AG04450 (cell line): ENCODE results near the gene CCNF. TPM values are rescaled to one million over a fixed set of nuclear protein-coding genes. Genes with fewer than 3 reads are reported as not detected.
A peak's percentile ranks its signal among the peaks of the same experiment; 100 is the strongest.
"Not testable (repeated sequence)": the region's sequence is repeated elsewhere in the genome, so short reads cannot be mapped to it uniquely, and the experiment has no call there.

Source experiments
- CTCF ChIA-PET: fragments of 300-600, 350-600 bp; formaldehyde crosslinking; extraction: SDS; loops from one replicate; lab custom pipeline; 2022; ENCODE audit warnings: antibody characterized with exemption, inconsistent platforms; lab: Charles Lee
- POLR2A ChIA-PET: fragments of 350-600 bp; formaldehyde crosslinking; extraction: SDS; loops from one replicate; lab custom pipeline; 2021; ENCODE audit warnings: antibody characterized with exemption, inconsistent platforms; lab: Yijun Ruan, JAX
- DNase-seq: peaks from one replicate; pipeline ENCODE4 v3.0.0-alpha.2; 2011; ENCODE audit warnings: low read depth, low spot score
- H3K27ac ChIP-seq: one replicate; pipeline ENCODE4 v1.5.1; 2012; ENCODE audit warnings: low read depth, low read length, control low read depth
- H3K27me3 ChIP-seq: one replicate; pipeline ENCODE4 v1.6.0; 2012; ENCODE audit warnings: low read length; ENCODE audit not compliant: control insufficient read depth, insufficient read depth
- H3K4me3 ChIP-seq: 2 replicates; pipeline ENCODE4 v1.5.1; 2011; ENCODE audit warnings: mild to moderate bottlenecking, low read depth, low read length, control low read depth
- H3K9me3 ChIP-seq: 2 replicates; pipeline ENCODE4 v1.5.1; 2012; ENCODE audit warnings: low read length; ENCODE audit not compliant: control insufficient read depth, insufficient read depth
- polyA plus RNA-seq: library from polyadenylated mRNA; depleted of rRNA; stranded (reverse); fragments of >200 nt; gene quantifications from 2 replicates; pipeline ENCODE4 v1.2.3, GENCODE V29; 2011
- TF ChIP-seq, protein P1 (sequence below): IDR thresholded peaks from 2 replicates; pipeline ENCODE4 v1.5.1; 2011; ENCODE audit warnings: low read depth, low read length, control low read depth, inconsistent platforms

CCNF gene
- polyA plus RNA-seq, 1 experiment, result 2.3 TPM

DNA sequence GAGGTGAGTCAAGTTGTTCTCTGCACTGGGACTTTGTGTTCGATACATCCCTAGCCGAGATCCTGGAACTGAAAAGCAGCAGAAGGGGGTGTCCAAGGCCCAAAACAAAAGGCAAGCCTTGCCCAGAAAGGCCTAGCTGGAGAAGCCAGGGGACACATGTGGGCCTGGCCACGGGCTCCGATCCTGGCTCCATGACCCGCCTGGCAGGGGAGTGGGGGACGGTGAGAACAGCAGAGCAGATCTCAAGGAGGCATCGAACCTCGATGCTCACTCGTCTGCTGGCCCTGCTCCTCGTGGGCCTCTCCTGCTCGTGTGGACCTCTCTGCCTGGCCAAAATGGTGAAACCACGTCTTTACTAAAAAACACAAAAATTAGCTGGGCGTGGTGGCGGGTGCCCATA, 8.9 kb downstream of the CCNF start:
- ChIA-PET POLR2A (interaction anchor here (0.7 kb wide), 1 partner anchor 224 kb away, joined by 9 read pairs; no protein-coding TSS in a partner anchor), CTCF (interaction anchor here (1.4 kb wide), 1 partner anchor 63 kb away, joined by 3 read pairs; no protein-coding TSS in a partner anchor)
- Histone ChIP-seq H3K9me3 (no peaks in the 10 kb centered on the region), H3K4me3 (no peak overlapping the region), H3K27ac (no peak overlapping the region), H3K27me3 (no peaks in the 10 kb centered on the region)
- TF ChIP-seq, protein P1, sequence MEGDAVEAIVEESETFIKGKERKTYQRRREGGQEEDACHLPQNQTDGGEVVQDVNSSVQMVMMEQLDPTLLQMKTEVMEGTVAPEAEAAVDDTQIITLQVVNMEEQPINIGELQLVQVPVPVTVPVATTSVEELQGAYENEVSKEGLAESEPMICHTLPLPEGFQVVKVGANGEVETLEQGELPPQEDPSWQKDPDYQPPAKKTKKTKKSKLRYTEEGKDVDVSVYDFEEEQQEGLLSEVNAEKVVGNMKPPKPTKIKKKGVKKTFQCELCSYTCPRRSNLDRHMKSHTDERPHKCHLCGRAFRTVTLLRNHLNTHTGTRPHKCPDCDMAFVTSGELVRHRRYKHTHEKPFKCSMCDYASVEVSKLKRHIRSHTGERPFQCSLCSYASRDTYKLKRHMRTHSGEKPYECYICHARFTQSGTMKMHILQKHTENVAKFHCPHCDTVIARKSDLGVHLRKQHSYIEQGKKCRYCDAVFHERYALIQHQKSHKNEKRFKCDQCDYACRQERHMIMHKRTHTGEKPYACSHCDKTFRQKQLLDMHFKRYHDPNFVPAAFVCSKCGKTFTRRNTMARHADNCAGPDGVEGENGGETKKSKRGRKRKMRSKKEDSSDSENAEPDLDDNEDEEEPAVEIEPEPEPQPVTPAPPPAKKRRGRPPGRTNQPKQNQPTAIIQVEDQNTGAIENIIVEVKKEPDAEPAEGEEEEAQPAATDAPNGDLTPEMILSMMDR, result no peak
- no peak for DNase-seq

DNA sequence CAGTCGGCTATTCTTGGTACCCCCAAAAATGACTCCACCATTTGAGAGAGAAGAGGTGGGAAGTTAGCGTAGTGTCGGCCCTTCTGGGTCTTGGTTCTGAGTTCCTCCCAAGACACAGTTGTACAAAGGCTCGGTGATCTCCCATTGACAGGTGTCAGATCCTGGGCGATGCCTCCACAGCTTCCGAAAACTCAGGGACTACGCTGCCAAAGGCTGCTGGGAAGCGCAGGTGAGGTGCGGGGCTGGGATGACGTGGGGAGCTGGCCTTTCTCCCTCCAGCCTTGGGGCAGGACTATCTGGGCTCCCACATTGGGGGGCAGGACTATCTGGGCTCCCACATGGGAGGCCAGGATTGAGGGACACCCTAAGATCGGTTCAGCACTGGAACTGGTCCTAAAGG, 10.4 kb downstream of the CCNF start:
- TF ChIP-seq, protein P1, result no peak
- no peaks in the 10 kb centered on the region for H3K9me3 ChIP-seq
- no peak overlapping the region for H3K27ac ChIP-seq
- ChIA-PET POLR2A (no interaction called here), CTCF (interaction anchor here (1.4 kb wide), 1 partner anchor 62 kb away, joined by 3 read pairs; no protein-coding TSS in a partner anchor)
- no peak overlapping the region for H3K4me3 ChIP-seq
- H3K27me3 ChIP-seq, result no peaks in the 10 kb centered on the region
- DNase-seq, result no peak

DNA sequence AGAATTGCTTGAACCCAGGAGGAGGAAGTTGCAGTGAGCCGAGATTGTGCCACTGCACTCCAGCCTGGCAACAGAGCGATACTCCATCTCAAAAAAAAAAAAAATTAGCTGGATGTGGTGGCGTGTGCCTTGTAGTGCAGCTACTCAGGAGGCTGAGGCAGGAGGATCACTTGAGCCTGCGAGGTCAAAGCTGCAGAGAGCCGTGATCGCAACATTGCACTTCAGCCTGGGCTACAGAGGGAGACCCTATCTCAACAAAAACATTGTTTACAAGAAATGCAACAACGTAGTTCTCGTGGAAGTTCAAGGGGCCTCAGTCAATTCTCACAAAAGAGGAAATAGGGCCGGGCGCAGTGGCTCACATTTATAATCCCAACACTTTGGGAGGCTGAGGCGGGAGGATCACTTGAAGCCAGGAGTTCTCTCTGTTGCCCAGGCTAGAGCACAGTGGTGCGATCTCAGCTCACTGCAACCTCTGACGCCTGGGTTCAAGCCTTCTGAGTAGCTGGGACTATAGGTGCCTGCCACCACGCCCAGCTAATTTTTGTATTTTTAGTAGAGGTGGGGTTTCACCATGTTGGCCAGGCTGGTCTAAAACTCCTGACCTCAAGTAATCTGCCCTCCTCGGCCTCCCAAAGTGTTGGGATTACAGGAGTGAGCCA, 12.0 kb downstream of the CCNF start:
- H3K9me3 ChIP-seq, H3K27ac ChIP-seq, POLR2A ChIA-PET, H3K27me3 ChIP-seq, DNase-seq, H3K4me3 ChIP-seq: not testable (repeated sequence)
- CTCF ChIA-PET, result interaction anchor here (1.3 kb wide), 1 partner anchor 60 kb away, joined by 3 read pairs; no protein-coding TSS in a partner anchor

DNA sequence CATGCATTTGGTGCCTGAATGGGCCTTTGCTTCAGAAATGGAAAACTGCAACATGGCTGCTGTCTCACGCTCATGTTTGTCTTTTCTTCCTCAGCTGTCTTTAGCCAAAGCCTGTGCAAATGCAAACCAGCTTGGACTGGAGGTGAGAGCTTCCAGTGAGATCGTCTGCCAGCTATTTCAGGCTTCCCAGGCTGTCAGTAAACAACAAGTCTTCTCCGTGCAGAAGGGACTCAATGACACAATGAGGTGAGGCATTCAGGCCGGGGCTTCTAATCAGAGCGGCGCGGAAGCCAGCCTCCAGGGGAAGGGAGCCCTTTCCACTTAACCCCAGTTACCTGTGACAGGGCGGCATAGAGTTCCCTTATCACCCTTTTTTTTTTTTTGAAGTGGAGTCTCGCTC, 14.3 kb downstream of the CCNF start:
- no peaks in the 10 kb centered on the region for H3K9me3 ChIP-seq
- H3K27me3 ChIP-seq, result no peaks in the 10 kb centered on the region
- ChIA-PET POLR2A (no interaction called here), CTCF (interaction anchor here (1.2 kb wide), 1 partner anchor 15 kb away, joined by 4 read pairs; no protein-coding TSS in a partner anchor)
- TF ChIP-seq, protein P1, result no peak
- H3K4me3 ChIP-seq, result no peak overlapping the region
- DNase-seq, result no peak
- H3K27ac ChIP-seq, result no peak overlapping the region

DNA sequence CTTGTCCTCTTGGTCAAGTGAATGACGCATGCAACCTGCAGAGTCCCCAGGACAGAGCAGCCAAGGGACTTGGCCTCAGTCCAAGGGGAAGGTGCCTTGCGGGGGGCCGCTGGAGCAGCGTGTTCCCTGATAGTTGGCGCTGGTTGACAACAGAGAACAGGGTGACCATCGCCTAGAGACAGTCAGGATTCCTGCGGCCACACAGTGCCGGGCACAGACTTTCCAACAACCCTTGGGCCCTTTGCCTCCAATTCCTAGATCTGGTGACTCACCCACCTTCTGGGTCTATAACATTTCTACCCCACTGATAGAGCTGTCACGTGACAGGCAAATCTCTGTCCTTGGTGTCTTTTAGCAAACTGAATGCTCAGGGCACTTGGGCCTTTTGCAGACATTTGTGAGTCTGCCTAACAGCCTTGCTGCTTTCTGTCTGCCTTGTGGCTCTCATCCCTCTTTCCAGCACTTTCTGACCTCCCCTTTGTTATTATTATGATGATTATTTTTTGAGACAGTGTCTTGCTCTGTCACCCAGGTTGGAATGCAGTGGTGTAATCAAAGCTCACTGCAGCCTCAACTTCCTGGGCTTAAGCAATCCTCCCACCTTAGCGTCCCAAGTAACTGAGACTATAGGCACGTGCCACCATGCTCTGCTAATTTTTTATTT, 18.8 kb downstream of the CCNF start:
- ChIA-PET POLR2A (no interaction called here), CTCF (no interaction called here)
- no peaks in the 10 kb centered on the region for H3K27me3 ChIP-seq
- peak overlapping the region; percentile 31 for H3K27ac ChIP-seq
- TF ChIP-seq, protein P1, result no peak
- no peaks in the 10 kb centered on the region; the same call in 1 of the 2 replicates for H3K9me3 ChIP-seq
- no peak for DNase-seq
- no peak overlapping the region for H3K4me3 ChIP-seq
